D721Med (cell line): ENCODE measurements around the gene DCHS2.

ENCODE experiments used
- DNase-seq: peaks from one replicate; pipeline ENCODE4 v3.0.0; 2011; ENCODE audit warnings: low spot score; ENCODE audit not compliant: insufficient read length
- FAIRE-seq: peaks from 2 replicates; lab custom pipeline; 2011; peaks lifted over from hg19 to GRCh38; lab: Jason Lieb, UNC
- TF ChIP-seq, protein P1 (sequence below): IDR thresholded peaks from 2 replicates; pipeline ENCODE4 v1.5.1; 2012; ENCODE audit warnings: mild to moderate bottlenecking, control low read depth; ENCODE audit not compliant: insufficient read depth; ENCODE audit errors: missing control alignments

The DCHS2 gene

DNA sequence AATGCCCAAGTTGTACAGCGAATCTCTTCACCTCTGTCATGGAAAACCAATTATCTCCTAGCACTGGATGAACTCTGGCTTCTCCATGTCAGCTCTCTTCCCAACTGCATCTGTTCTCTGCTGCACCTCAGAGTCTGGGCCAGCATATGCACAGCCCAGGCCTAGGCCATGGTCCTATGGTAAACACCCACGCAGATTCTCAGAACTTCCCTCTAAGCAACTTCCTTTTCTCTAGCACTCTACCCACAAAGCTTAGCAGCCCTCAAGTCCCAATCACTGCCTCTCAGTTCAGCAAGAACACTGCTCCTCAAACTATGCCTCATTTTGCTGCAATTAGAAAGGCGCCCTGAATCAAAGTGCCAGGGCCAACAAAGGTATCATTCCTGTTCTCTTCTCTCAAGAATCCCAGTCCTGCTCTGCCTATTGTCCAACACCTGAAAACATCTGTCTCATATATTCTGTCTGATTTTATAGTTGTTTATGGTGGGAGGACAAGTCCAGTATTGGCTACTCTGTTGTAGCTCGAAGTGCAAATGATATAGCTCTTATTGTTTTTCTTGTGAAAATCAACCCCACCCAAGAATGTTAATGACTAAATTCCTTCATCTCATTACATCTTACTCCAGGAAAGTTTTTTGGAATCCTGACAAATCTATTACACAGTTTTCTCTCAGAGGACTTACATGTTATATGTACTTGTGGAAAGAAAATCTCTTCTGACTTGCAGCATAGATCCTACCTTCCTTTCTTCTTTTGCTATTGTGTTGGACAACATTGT, 85.4 kb downstream of the DCHS2 start:
- FAIRE-seq (no peak), DNase-seq (no peak)
- TF ChIP-seq, protein P1, sequence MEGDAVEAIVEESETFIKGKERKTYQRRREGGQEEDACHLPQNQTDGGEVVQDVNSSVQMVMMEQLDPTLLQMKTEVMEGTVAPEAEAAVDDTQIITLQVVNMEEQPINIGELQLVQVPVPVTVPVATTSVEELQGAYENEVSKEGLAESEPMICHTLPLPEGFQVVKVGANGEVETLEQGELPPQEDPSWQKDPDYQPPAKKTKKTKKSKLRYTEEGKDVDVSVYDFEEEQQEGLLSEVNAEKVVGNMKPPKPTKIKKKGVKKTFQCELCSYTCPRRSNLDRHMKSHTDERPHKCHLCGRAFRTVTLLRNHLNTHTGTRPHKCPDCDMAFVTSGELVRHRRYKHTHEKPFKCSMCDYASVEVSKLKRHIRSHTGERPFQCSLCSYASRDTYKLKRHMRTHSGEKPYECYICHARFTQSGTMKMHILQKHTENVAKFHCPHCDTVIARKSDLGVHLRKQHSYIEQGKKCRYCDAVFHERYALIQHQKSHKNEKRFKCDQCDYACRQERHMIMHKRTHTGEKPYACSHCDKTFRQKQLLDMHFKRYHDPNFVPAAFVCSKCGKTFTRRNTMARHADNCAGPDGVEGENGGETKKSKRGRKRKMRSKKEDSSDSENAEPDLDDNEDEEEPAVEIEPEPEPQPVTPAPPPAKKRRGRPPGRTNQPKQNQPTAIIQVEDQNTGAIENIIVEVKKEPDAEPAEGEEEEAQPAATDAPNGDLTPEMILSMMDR = no peak

DNA sequence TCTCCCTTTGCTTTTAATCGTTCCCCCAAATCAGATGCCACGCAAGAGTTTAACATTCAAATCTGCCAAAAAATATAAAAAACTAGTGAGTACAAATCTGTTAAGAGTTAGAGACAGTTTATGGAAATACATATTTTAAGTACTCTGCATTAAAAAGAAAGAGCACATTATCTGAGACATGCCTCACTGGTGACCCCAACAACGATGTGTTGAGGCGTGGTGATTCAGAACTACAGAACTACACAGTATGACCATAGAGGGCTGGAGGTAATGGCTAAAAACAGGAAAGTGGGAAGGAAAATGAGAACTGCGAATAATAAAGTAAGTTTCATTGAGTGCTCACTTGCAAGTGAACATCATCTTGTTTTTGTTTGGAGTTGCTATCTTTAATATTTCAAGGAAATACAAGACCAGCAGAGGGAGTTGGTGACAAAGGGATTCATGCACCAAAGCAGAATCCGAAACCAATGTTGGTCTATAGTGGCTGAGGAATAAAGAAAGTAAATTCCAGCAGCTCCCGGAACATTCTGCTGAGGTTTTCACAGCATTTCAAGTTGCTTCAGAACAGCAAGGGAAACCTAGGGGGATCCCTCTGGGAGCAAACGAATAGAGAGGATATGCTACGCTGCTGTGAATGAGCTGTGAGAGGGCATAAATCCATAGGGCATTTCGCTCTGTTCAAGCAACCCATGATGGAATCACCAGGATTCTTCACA, 92.2 kb downstream of the DCHS2 start:
- TF ChIP-seq, protein P1 = peak; percentile 26
- peak; percentile 35 for FAIRE-seq
- DNase-seq = no peak

GRCh38 chr4:154390324-154390723, 101.3 kb downstream of the DCHS2 start:
- DNase-seq (no peak), FAIRE-seq (no peak)
- TF ChIP-seq, protein P1 = no peak

GRCh38 chr4:154389148-154389547, 102.5 kb downstream of the DCHS2 start:
- TF ChIP-seq, protein P1 = no peak
- FAIRE-seq = no peak
- DNase-seq = no peak

GRCh38 chr4:154384012-154384411, 107.6 kb downstream of the DCHS2 start:
- TF ChIP-seq, protein P1 = no peak
- no peak for DNase-seq
- FAIRE-seq = no peak

GRCh38 chr4:154376486-154376885, 115.1 kb downstream of the DCHS2 start:
- DNase-seq (no peak), FAIRE-seq (no peak)
- TF ChIP-seq, protein P1 = no peak

DNA sequence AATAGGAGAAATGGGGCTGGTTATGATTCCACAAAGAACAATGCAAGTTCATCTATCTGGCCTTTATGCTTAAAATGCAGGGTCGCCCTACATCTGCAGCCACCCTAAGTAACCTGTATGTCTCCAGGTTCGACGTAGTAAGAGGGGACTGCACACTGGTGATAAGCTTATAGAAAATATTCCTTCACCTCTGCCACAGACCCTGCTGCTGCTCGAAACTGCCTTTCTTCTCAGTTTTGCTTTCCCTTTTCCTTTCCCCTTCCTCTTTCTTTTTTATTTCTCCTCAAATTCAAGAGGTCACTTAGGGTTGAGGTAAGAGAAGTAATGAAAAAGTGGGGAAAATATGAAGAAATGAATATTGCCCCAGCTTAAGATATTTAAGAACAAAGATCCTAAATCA, 123.5 kb downstream of the DCHS2 start:
- DNase-seq (no peak), FAIRE-seq (no peak)
- TF ChIP-seq, protein P1 = no peak
